Measurements from ENCODE around the gene CRHR2. TPM values are rescaled to one million over a fixed set of nuclear protein-coding genes. Genes with fewer than 3 reads are reported as not detected.

CRHR2 gene
- total and polyA plus RNA-seq, 2 of the 4 experiments (the other 2 are of a cell fraction), result not detected

DNA sequence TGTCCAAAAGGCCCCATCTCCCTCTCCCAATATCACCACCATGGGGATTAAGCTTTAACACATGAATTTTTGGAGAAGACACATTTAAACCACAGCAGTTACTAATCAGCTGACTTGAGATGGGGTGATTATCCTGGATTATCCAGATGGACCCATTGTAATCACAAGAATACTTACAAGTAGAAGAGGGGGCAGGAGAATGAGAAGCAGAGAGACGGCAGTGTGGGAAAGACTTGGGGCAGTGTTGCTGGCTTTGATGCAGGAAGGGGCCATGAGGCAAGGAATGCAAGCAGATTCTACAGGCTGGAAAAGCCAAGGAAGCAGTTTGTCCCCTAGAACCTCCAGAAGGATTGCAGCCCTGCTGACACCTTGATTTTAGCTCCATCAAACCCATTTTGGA lies 39.0 kb upstream of the CRHR2 start:
- H4K8ac ChIP-seq (ENCODE audit: low read depth in 2 of 2, low read length in 2 of 2), result no peak overlapping the region
- no peak overlapping the region for H2BK120ac ChIP-seq (ENCODE audit: low read depth, low read length)
- no peak for TF ChIP-seq BHLHE40 (IDR thresholded peaks at IDR 0.05; ENCODE audit: low read depth, low read length)
- TF ChIP-seq CHD1 (IDR thresholded peaks at IDR 0.05; ENCODE audit: low read depth, low read length), result no peak
- no peak for TF ChIP-seq FOS (IDR thresholded peaks at IDR 0.05; ENCODE audit: low read depth, low read length)
- TF ChIP-seq NFE2L2 (IDR thresholded peaks at IDR 0.05; ENCODE audit: low read depth, low read length), result no peak
- TF ChIP-seq, protein P1, sequence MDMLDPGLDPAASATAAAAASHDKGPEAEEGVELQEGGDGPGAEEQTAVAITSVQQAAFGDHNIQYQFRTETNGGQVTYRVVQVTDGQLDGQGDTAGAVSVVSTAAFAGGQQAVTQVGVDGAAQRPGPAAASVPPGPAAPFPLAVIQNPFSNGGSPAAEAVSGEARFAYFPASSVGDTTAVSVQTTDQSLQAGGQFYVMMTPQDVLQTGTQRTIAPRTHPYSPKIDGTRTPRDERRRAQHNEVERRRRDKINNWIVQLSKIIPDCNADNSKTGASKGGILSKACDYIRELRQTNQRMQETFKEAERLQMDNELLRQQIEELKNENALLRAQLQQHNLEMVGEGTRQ (IDR thresholded peaks at IDR 0.05; ENCODE audit: low read depth, low read length), result no peak
- no peak for TF ChIP-seq RFX5 (IDR thresholded peaks at IDR 0.05; ENCODE audit: low read depth, low read length)
- no peak for TF ChIP-seq CEBPB (IDR thresholded peaks at IDR 0.05; ENCODE audit: low read depth, low read length)
- TF ChIP-seq, protein P2, sequence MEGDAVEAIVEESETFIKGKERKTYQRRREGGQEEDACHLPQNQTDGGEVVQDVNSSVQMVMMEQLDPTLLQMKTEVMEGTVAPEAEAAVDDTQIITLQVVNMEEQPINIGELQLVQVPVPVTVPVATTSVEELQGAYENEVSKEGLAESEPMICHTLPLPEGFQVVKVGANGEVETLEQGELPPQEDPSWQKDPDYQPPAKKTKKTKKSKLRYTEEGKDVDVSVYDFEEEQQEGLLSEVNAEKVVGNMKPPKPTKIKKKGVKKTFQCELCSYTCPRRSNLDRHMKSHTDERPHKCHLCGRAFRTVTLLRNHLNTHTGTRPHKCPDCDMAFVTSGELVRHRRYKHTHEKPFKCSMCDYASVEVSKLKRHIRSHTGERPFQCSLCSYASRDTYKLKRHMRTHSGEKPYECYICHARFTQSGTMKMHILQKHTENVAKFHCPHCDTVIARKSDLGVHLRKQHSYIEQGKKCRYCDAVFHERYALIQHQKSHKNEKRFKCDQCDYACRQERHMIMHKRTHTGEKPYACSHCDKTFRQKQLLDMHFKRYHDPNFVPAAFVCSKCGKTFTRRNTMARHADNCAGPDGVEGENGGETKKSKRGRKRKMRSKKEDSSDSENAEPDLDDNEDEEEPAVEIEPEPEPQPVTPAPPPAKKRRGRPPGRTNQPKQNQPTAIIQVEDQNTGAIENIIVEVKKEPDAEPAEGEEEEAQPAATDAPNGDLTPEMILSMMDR (conservative IDR thresholded peaks at IDR 0.05; ENCODE audit: low read depth, low read length), result no peak
- TF ChIP-seq, protein P3, sequence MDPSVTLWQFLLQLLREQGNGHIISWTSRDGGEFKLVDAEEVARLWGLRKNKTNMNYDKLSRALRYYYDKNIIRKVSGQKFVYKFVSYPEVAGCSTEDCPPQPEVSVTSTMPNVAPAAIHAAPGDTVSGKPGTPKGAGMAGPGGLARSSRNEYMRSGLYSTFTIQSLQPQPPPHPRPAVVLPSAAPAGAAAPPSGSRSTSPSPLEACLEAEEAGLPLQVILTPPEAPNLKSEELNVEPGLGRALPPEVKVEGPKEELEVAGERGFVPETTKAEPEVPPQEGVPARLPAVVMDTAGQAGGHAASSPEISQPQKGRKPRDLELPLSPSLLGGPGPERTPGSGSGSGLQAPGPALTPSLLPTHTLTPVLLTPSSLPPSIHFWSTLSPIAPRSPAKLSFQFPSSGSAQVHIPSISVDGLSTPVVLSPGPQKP (IDR thresholded peaks at IDR 0.05; ENCODE audit: borderline replicate concordance, low read depth, low read length), result no peak
- TF ChIP-seq MAZ (IDR thresholded peaks at IDR 0.05; ENCODE audit: borderline replicate concordance, low read depth, low read length), result no peak
- no peak for TF ChIP-seq RCOR1 (IDR thresholded peaks at IDR 0.05; ENCODE audit: insufficient replicate concordance, low read length)
- no peak for TF ChIP-seq POLR2A (IDR thresholded peaks at IDR 0.05; ENCODE audit: low read depth, low read length)
- TF ChIP-seq MAFK (IDR thresholded peaks at IDR 0.05; ENCODE audit: low read depth, low read length), result no peak
- no peak for TF ChIP-seq MXI1 (IDR thresholded peaks at IDR 0.05; ENCODE audit: borderline replicate concordance, low read depth, low read length)
- TF ChIP-seq SMC3 (IDR thresholded peaks at IDR 0.05; ENCODE audit: low read depth, low read length), result no peak
- no peak for TF ChIP-seq RAD21 (IDR thresholded peaks at IDR 0.05; ENCODE audit: low read length)
- no peaks in the 10 kb centered on the region for H3K36me3 ChIP-seq (ENCODE audit: control insufficient read depth, insufficient read depth, low read length)
- no peak overlapping the region for H3K18ac ChIP-seq (ENCODE audit: low read depth, low read length)
- H3K27ac ChIP-seq (ENCODE audit: insufficient read depth, low read length), result no peak overlapping the region
- no peak for ATAC-seq (ENCODE audit: low read depth)
- H3K14ac ChIP-seq (replicated peaks; ENCODE audit: low read depth, low read length), result no peak overlapping the region
- no peak overlapping the region for H2AFZ ChIP-seq (replicated peaks; ENCODE audit: low read length, poor library complexity)
- no peak overlapping the region for H3K4me3 ChIP-seq (ENCODE audit: insufficient read depth, low read depth, low read length)
- intact Hi-C loops (cut with micrococcal nuclease), result no loop called here
- H2BK5ac ChIP-seq (ENCODE audit: low read depth, low read length, poor library complexity, severe bottlenecking), result no peak overlapping the region
- no peak overlapping the region for H2AK9ac ChIP-seq (replicated peaks; ENCODE audit: low read depth, low read length, poor library complexity)
- H2BK20ac ChIP-seq (ENCODE audit: low read depth, low read length), result no peak overlapping the region
- H3K23ac ChIP-seq (ENCODE audit: low read depth, low read length), result no peak overlapping the region
- dilution Hi-C loops (cut with HindIII; ENCODE audit: low sequenced_read_pairs, unreplicated experiment), result no loop called here
- no peak overlapping the region for H3K4me2 ChIP-seq (ENCODE audit: low read depth, low read length)
- H2BK15ac ChIP-seq (ENCODE audit: low read depth, low read length), result no peak overlapping the region
- no peaks in the 10 kb centered on the region for H3K4me1 ChIP-seq (ENCODE audit: control insufficient read depth, insufficient read depth, low read length)
- H4K91ac ChIP-seq (ENCODE audit: insufficient read depth, low read depth, low read length), result no peak overlapping the region
- CTCF ChIA-PET, result no interaction called here
- no peaks in the 10 kb centered on the region for H3K9me1 ChIP-seq (ENCODE audit: insufficient read depth, low read length)
- H3K79me1 ChIP-seq (ENCODE audit: low read depth in 1 of 2, low read length in 2 of 2), result no peaks in the 10 kb centered on the region
- DNase-seq, result no peak
- POLR2A ChIA-PET (ENCODE audit: unreplicated experiment), result no interaction called here
- H4K5ac ChIP-seq (ENCODE audit: low read depth, low read length), result no peak overlapping the region
- WGBS, 2 experiments (ENCODE audit: extremely low coverage in 2 of 2, insufficient read length in 1 of 2), result no CpG with 5 or more reads among the region's 1 CpG
- no peaks in the 10 kb centered on the region for H4K20me1 ChIP-seq (ENCODE audit: insufficient read depth, low read length)
- BruUV-seq (replicated peaks), result no TSS peak
- peaks cover 35% of the 10 kb centered on the region for H3K27me3 ChIP-seq (ENCODE audit: control insufficient read depth, insufficient read depth, low read length)
- H2AK5ac ChIP-seq (ENCODE audit: low read depth, low read length), result no peak overlapping the region
- no peak overlapping the region for H3K56ac ChIP-seq (ENCODE audit: extremely low read depth, insufficient read depth, low read length)
- in situ Hi-C loops (cut with MboI; ENCODE audit: low sequenced_read_pairs), result no loop called here
- peaks cover 8% of the 10 kb centered on the region for H3K9me3 ChIP-seq (ENCODE audit: control insufficient read depth, insufficient read depth, low read length)
- H3K4ac ChIP-seq (ENCODE audit: low read depth, low read length), result no peak overlapping the region
- H3K9ac ChIP-seq (ENCODE audit: low read depth, low read length), result no peak overlapping the region
